Measurements from ENCODE around the gene CFAP20DC. TPM values are rescaled to one million over a fixed set of nuclear protein-coding genes. Genes with fewer than 3 reads are reported as not detected.
A peak's percentile ranks its signal among the peaks of the same experiment; 100 is the strongest.
"Not testable (repeated sequence)": the region's sequence is repeated elsewhere in the genome, so short reads cannot be mapped to it uniquely, and the experiment has no call there.

The CFAP20DC gene
- total RNA-seq, 1 donor from 2014 or later, result 0.18 TPM

GRCh38 chr3:58963928-58964503, 85.8 kb downstream of the CFAP20DC start:
- DNase-seq (ENCODE audit: low spot score), result no peak

- DNase-seq (ENCODE audit: low spot score), result no peak
These were observed 87.0 kb downstream of the CFAP20DC start for GRCh38 chr3:58962816-58963215.

GRCh38 chr3:58962040-58962651, 87.7 kb downstream of the CFAP20DC start:
- DNase-seq (ENCODE audit: low spot score), result no peak

- no peak for DNase-seq (ENCODE audit: low spot score)
These were observed 94.5 kb downstream of the CFAP20DC start for GRCh38 chr3:58955308-58955707.

- no peak for DNase-seq (ENCODE audit: low spot score)
These were observed 96.5 kb downstream of the CFAP20DC start for GRCh38 chr3:58953288-58953687.

- no peak for DNase-seq (ENCODE audit: low spot score)
These were observed 97.5 kb downstream of the CFAP20DC start for GRCh38 chr3:58952128-58952917.

- no peak for DNase-seq (ENCODE audit: low spot score)
These were observed 101.8 kb downstream of the CFAP20DC start for GRCh38 chr3:58948018-58948417.

GRCh38 chr3:58946875-58947274, 103.0 kb downstream of the CFAP20DC start:
- no peak for DNase-seq (ENCODE audit: low spot score)

- no peak for DNase-seq (ENCODE audit: low spot score)
These were observed 111.8 kb downstream of the CFAP20DC start for GRCh38 chr3:58938057-58938456.

- DNase-seq (ENCODE audit: low spot score), result no peak
These were observed 125.2 kb downstream of the CFAP20DC start for GRCh38 chr3:58924578-58924977.

- DNase-seq (ENCODE audit: low spot score), result no peak
These were observed 149.4 kb downstream of the CFAP20DC start for GRCh38 chr3:58900386-58900785.

- no peak for DNase-seq (ENCODE audit: low spot score)
These were observed 149.9 kb downstream of the CFAP20DC start for GRCh38 chr3:58899953-58900298.

GRCh38 chr3:58899159-58899952, 150.5 kb downstream of the CFAP20DC start:
- peak; percentile 48 for DNase-seq (ENCODE audit: low spot score)

- DNase-seq (ENCODE audit: low spot score), result no peak
These were observed 151.3 kb downstream of the CFAP20DC start for GRCh38 chr3:58898513-58898912.

GRCh38 chr3:58897646-58898045, 152.2 kb downstream of the CFAP20DC start:
- DNase-seq (ENCODE audit: low spot score), result no peak

GRCh38 chr3:58895678-58896077, 154.1 kb downstream of the CFAP20DC start:
- not testable (repeated sequence) for DNase-seq (ENCODE audit: low spot score)

GRCh38 chr3:58892526-58892925, 157.3 kb downstream of the CFAP20DC start:
- not testable (repeated sequence) for DNase-seq (ENCODE audit: low spot score)

- no peak for DNase-seq (ENCODE audit: low spot score)
These were observed 161.7 kb downstream of the CFAP20DC start for GRCh38 chr3:58888087-58888486.

GRCh38 chr3:58884453-58884852, 165.4 kb downstream of the CFAP20DC start:
- DNase-seq (ENCODE audit: low spot score), result no peak

- no peak for DNase-seq (ENCODE audit: low spot score)
These were observed 169.6 kb downstream of the CFAP20DC start for GRCh38 chr3:58880182-58880581.

- no peak for DNase-seq (ENCODE audit: low spot score)
These were observed 175.0 kb downstream of the CFAP20DC start for GRCh38 chr3:58874795-58875194.

- DNase-seq (ENCODE audit: low spot score), result no peak
These were observed 175.5 kb downstream of the CFAP20DC start for GRCh38 chr3:58874248-58874741.
